OCI-LY1 (cell line): ENCODE data around the gene SLC24A3.

Source experiments
- H2AFZ ChIP-seq: fragments of 200-600 bp; sonication (generic), shearing (Covaris generic); 2 replicates; pipeline ENCODE4 v1.6.0; 2014; ENCODE audit warnings: antibody characterized with exemption, mild to moderate bottlenecking, low read length
- H3F3A ChIP-seq: fragments of 200-600 bp; sonication (generic), shearing (Covaris generic); 2 replicates; pipeline ENCODE4 v1.6.0; 2014; ENCODE audit warnings: mild to moderate bottlenecking, antibody characterized with exemption, low read length, moderate library complexity; ENCODE audit not compliant: insufficient read depth
- H3K27ac ChIP-seq: fragments of 200-600 bp; sonication (generic); 2 replicates; pipeline ENCODE4 v1.5.1; 2014; ENCODE audit warnings: low read length, mixed run types, mild to moderate bottlenecking, low read depth; ENCODE audit not compliant: poor library complexity, severe bottlenecking
- H3K27me3 ChIP-seq: fragments of 200-600 bp; sonication (generic); 2 replicates; pipeline ENCODE4 v1.6.0; 2014; ENCODE audit warnings: antibody characterized with exemption, mild to moderate bottlenecking, low read length, moderate library complexity; ENCODE audit not compliant: insufficient read depth
- H3K36me3 ChIP-seq: fragments of 200-600 bp; sonication (generic); 2 replicates; pipeline ENCODE4 v1.6.1; 2014; ENCODE audit warnings: mild to moderate bottlenecking, antibody characterized with exemption, low read length, moderate library complexity, mixed read lengths; ENCODE audit not compliant: insufficient read depth
- H3K4me1 ChIP-seq: fragments of 200-600 bp; sonication (generic); 2 replicates; pipeline ENCODE4 v1.5.1; 2014; ENCODE audit warnings: mild to moderate bottlenecking, low read length, moderate library complexity; ENCODE audit not compliant: insufficient read depth, severe bottlenecking
- H3K4me2 ChIP-seq: fragments of 200-600 bp; sonication (generic), shearing (Covaris generic); 2 replicates; pipeline ENCODE4 v1.6.1; 2014; ENCODE audit warnings: low read length
- H3K4me3 ChIP-seq: fragments of 200-600 bp; sonication (generic); 2 replicates; pipeline ENCODE4 v1.5.1; 2014; ENCODE audit warnings: low read length, low read depth, mild to moderate bottlenecking, mixed read lengths; ENCODE audit not compliant: poor library complexity, severe bottlenecking
- H3K79me2 ChIP-seq: fragments of 200-600 bp; shearing (Covaris generic); 2 replicates; pipeline ENCODE4 v1.6.1; 2016; ENCODE audit warnings: mixed run types, low read length, mixed read lengths; ENCODE audit not compliant: insufficient read depth
- H3K9ac ChIP-seq: fragments of 200-600 bp; sonication (generic), shearing (Covaris generic); 2 replicates; pipeline ENCODE4 v1.6.1; 2014; ENCODE audit warnings: mild to moderate bottlenecking, low read length, mixed read lengths
- H3K9me2 ChIP-seq: fragments of 200-600 bp; sonication (generic), shearing (Covaris generic); 2 replicates; pipeline ENCODE4 v1.6.1; 2014; ENCODE audit warnings: low read depth, mild to moderate bottlenecking, low read length, mixed read lengths
- H3K9me3 ChIP-seq: fragments of 200-600 bp; shearing (Covaris generic); 2 replicates; pipeline ENCODE4 v1.6.1; 2014; ENCODE audit warnings: low read length, mixed read lengths
- H4K20me1 ChIP-seq: fragments of 200-600 bp; sonication (generic), shearing (Covaris generic); 2 replicates; pipeline ENCODE4 v1.6.0; 2016; ENCODE audit warnings: mild to moderate bottlenecking, low read length; ENCODE audit not compliant: insufficient read depth
- EZH2 ChIP-seq: fragments of 200-600 bp; sonication (generic), shearing (Covaris generic); IDR thresholded peaks from 2 replicates; pipeline ENCODE4 v1.8.0; 2017; ENCODE audit warnings: borderline replicate concordance, mixed run types, mild to moderate bottlenecking, antibody characterized with exemption, low read length, moderate library complexity, mixed read lengths
- TF ChIP-seq, protein P1 (sequence below): fragments of 200-600 bp; sonication (generic), shearing (Covaris generic); IDR thresholded peaks from 2 replicates; pipeline ENCODE4 v1.5.1; 2017; ENCODE audit warnings: mild to moderate bottlenecking, antibody characterized with exemption, low read length, moderate library complexity, mixed read lengths

The SLC24A3 gene

DNA sequence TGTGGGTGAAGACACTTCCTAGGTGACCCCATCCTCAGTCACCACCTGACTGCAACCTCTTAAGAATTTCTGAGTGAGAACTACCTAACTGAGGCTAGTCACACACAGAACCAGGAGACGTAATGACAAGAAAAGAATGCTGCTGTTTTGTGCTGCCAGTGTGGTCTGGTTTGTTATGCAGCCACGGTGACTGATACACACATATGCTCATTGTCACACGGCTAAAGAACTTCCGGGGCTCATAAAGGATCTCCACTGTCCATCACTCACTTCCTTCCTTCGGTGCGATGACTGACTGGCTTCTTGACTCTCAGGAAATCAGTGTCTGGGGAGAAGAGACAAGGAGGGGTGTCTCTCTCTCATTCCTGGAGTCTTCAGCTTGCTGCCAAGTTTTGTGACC is 88.0 kb downstream of the SLC24A3 start:
- Histone ChIP-seq H4K20me1 (no peaks in the 10 kb centered on the region), H3K79me2 (no peaks in the 10 kb centered on the region), H3K4me3 (no peak overlapping the region), H3K4me2 (no peak overlapping the region), H3K9me2 (no peaks in the 10 kb centered on the region), H3K27me3 (no peaks in the 10 kb centered on the region), H3K4me1 (no peaks in the 10 kb centered on the region), H3K27ac (no peak overlapping the region), H3K9me3 (no peaks in the 10 kb centered on the region), H3K9ac (no peak overlapping the region), H3K36me3 (no peaks in the 10 kb centered on the region), H3F3A (no peaks in the 10 kb centered on the region), H2AFZ (no peak overlapping the region)
- TF ChIP-seq EZH2, result no peak
- TF ChIP-seq, protein P1, sequence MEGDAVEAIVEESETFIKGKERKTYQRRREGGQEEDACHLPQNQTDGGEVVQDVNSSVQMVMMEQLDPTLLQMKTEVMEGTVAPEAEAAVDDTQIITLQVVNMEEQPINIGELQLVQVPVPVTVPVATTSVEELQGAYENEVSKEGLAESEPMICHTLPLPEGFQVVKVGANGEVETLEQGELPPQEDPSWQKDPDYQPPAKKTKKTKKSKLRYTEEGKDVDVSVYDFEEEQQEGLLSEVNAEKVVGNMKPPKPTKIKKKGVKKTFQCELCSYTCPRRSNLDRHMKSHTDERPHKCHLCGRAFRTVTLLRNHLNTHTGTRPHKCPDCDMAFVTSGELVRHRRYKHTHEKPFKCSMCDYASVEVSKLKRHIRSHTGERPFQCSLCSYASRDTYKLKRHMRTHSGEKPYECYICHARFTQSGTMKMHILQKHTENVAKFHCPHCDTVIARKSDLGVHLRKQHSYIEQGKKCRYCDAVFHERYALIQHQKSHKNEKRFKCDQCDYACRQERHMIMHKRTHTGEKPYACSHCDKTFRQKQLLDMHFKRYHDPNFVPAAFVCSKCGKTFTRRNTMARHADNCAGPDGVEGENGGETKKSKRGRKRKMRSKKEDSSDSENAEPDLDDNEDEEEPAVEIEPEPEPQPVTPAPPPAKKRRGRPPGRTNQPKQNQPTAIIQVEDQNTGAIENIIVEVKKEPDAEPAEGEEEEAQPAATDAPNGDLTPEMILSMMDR, result no peak

DNA sequence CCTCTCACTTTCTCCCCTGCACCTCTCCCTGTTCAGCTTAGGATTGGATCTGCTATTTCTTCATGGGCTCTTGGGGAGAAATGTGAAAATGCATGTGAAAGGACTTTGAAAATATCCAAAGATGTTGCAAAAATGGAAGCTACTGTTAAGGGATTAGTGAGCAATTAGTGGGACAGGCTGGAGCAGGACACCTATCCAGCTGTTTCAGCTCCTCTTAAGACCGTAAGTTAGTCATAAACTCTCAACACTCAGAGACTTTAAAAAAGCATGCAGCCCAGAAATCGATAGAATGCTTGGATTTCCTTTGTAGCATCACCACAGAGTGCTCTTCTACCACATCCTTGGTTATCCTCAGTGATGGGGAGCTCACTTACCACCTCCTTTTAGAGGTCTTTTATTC is 88.7 kb downstream of the SLC24A3 start:
- H3K4me1 ChIP-seq, result no peaks in the 10 kb centered on the region
- TF ChIP-seq EZH2, result no peak
- TF ChIP-seq, protein P1, result no peak
- no peaks in the 10 kb centered on the region for H3K36me3 ChIP-seq
- H3K4me3 ChIP-seq, result no peak overlapping the region
- no peaks in the 10 kb centered on the region for H3F3A ChIP-seq
- H3K9me3 ChIP-seq, result no peaks in the 10 kb centered on the region
- H3K9me2 ChIP-seq, result no peaks in the 10 kb centered on the region
- H3K4me2 ChIP-seq, result no peak overlapping the region
- no peak overlapping the region for H3K9ac ChIP-seq
- H4K20me1 ChIP-seq, result no peaks in the 10 kb centered on the region
- H3K27ac ChIP-seq, result no peak overlapping the region
- H2AFZ ChIP-seq, result no peak overlapping the region
- H3K79me2 ChIP-seq, result no peaks in the 10 kb centered on the region
- no peaks in the 10 kb centered on the region for H3K27me3 ChIP-seq

DNA sequence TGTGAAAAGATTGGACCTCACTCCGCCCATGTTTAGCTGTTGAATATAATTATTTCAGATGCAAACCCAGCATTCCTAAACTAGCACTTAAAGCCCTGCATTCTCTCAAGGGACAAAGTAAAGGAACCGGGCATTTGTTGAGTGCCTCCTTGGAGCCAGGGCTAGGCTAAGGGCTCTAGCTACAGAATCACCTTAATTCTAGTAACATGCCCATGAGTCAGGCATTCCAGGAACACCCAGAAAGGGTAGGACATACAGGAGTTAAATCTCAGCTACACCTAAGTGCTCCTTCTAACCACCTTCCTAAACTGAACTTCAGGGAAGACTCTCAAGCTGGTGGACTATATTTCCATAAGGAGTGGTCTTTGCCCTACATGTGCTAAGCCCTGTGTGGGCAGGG is 89.4 kb downstream of the SLC24A3 start:
- TF ChIP-seq, protein P1, result no peak
- TF ChIP-seq EZH2, result no peak
- H3K9me2 ChIP-seq, result no peaks in the 10 kb centered on the region
- no peaks in the 10 kb centered on the region for H3F3A ChIP-seq
- no peak overlapping the region for H3K4me3 ChIP-seq
- H3K27me3 ChIP-seq, result no peaks in the 10 kb centered on the region
- no peak overlapping the region for H3K27ac ChIP-seq
- H3K9me3 ChIP-seq, result no peaks in the 10 kb centered on the region
- H3K36me3 ChIP-seq, result no peaks in the 10 kb centered on the region
- H3K9ac ChIP-seq, result no peak overlapping the region
- H2AFZ ChIP-seq, result no peak overlapping the region
- no peaks in the 10 kb centered on the region for H4K20me1 ChIP-seq
- no peak overlapping the region for H3K4me2 ChIP-seq
- no peaks in the 10 kb centered on the region for H3K79me2 ChIP-seq
- H3K4me1 ChIP-seq, result no peaks in the 10 kb centered on the region
